ENCODE results near the gene USP7.
"Not testable (repeated sequence)": the region's sequence is repeated elsewhere in the genome, so short reads cannot be mapped to it uniquely, and the experiment has no call there.

Gene USP7

DNA sequence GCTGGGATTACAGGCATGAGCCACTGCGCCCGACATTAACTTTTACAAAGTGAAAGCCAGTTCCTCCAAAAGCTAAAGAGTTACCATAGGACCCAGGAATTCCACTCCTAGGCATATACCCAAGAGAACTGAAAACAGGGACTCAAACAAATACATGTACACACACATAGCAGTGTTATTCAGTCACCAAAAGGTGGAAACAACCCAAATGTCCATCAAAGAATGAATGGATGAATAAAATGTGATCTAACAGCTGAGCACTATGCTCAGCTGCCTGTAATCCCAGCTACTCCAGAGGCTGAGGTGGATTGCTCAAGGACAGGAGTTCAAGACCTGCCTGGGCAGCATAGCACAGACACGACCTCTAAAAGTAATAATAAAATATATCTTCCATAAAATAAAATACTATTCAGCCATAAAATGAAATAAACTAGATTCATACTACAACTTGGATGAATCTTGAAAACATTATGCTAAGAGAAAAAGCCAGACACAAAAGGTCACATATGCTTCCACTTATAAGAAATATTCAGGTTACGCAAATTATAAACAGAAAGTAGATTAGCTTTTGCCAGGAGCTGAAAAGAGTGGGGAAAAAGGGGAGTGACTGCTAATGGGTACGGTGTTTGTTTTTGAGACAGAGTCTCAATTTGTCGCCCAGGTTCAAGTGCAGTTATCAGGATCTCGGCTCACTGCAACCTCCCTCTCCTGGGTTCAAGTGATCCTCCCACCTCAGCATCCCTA, 9.3 kb upstream of the USP7 start:
- no peak for DNase-seq (ENCODE audit: low read depth in 1 of 2, low spot score in 1 of 2)

DNA sequence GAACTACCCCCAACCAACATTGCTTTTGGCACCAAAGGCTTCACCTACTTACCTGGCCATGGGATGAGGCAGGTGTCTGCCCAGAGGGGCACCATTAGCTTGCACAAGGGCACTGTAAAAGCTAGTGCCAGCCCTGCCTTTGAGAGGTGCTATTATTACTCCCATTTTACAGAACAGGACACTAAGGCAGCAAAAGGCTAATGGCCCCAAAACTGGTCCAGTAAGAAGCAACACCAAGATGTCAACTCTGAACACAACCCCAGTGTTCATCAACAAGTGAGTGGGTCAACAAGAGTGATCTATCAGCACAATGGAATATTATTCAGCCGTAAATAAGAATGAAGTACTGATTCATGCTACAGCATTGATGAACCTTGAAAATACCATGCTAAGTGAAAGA, 7.7 kb upstream of the USP7 start:
- DNase-seq (ENCODE audit: low read depth in 1 of 2, low spot score in 1 of 2): no peak

DNA sequence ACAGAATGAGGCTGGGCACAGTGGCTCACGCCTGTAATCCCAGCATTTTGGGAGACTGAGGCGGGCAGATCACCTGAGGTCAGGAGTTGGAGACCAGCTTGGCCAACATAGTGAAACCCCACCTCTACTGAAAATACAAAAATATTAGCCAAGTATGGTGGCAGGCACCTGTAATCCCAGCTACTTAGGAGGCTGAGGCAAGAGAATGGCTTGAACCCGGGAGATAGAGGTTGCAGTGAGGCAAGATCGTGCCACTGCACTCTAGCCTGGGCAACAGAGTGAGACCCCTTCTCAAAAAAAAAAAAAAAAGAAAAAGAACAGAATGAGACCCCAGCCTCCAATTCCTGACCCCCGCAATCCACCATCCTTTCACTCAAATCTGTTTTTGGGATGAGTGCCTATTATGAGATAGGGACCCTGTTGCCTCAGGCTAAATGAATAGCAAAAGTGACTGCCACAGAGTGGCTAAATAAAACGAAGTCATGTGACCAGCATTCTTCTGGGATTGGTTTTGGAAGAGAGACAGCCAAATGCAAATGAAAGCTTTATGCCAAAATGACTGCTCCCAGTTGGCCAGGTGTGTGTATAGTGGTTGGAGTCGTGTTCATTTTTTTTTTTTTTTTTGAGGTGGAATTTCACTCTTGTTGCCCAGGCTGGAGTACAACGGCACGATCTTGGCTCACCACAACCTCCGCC, 5.6 kb upstream of the USP7 start:
- not testable (repeated sequence) for DNase-seq (ENCODE audit: low read depth in 1 of 2, low spot score in 1 of 2)

DNA sequence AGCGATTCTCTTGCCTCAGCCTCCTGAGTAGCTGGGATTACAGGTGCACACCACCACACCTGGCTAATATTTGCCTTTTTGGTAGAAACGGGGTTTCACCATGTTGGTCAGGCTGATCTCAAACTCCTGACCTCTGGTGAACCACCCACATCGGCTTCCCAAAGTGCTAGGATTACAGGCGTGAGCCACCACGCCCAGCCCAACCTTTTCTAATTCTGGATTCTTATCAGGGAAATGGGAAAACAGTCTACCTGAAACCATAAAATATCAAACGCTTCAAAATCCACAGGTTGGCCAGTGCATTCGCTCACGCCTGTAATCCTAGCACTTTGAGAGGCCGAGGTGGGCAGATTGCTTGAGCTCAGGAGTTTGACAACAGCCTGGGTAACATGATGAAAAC, 4.3 kb upstream of the USP7 start:
- DNase-seq (ENCODE audit: low read depth in 1 of 2, low spot score in 1 of 2): not testable (repeated sequence)

DNA sequence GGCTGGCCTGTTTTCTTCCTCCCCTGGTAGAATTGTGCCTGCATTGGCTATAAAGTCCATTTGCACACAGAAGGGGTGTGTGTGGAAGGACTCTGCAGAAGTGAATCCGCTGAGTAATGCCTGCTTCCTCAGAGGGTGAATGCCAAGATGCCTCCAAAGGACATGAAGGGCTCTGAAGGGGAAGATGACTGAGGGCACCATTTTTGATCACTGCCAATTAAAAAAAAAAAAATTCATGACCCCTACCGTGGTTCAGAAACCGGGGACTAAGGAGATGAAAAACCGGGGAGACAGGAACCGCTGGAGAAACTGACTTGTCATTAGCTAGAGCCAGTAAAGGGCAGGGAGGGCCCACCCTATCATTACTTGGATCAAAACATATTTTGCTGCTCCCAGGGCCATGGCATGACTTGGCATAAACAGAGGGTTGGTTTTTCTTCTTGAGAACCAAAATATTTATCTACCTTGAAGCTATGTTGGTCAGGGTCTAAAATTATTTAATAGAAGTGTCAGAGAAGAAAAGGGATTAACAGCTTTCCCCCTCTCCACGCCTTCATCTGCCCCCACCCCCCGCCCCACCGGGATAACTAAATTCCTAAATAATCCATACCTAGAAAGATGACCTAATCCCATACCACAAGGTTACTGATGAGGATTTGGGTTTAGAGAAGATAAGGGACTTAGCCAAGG, 3.6 kb upstream of the USP7 start:
- DNase-seq (ENCODE audit: low read depth in 1 of 2, low spot score in 1 of 2): no peak

DNA sequence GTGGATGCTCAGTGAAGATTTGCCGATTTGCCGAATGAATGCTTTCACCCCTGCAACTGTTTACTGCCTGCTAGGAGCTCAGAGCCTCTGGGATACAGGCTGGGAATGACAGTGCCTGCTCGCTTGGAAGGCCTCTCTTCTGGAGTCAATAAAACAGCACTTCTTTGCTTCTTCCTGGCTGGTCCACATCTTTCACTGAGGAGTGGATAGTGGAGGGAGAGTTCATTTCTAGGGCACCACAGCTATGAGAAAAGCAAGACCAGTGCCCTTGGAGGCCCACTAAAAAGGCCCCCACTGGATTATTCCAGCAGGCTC, 3.1 kb upstream of the USP7 start:
- DNase-seq (ENCODE audit: low read depth in 1 of 2, low spot score in 1 of 2): no peak

DNA sequence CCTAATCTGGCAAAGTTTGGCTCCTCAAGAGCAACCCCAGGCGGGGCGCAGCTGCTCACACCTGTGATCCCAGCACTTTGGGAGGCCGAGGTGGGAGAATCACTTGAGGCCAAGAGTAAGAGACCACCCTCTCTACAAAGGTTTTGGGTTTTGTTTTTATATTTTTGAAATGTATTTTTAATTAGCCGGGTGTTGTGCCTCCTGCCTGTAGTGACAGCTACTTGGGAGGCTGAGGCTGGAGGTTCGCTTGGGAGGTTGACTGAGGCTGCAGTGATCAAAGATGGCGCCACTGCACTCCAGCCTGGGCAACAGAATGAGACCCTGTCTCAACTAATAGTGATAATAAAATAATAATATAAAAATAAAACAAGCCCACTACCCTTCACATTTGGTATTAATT, 756 bp upstream of the USP7 start:
- no peak for DNase-seq (ENCODE audit: low read depth in 1 of 2, low spot score in 1 of 2)

DNA sequence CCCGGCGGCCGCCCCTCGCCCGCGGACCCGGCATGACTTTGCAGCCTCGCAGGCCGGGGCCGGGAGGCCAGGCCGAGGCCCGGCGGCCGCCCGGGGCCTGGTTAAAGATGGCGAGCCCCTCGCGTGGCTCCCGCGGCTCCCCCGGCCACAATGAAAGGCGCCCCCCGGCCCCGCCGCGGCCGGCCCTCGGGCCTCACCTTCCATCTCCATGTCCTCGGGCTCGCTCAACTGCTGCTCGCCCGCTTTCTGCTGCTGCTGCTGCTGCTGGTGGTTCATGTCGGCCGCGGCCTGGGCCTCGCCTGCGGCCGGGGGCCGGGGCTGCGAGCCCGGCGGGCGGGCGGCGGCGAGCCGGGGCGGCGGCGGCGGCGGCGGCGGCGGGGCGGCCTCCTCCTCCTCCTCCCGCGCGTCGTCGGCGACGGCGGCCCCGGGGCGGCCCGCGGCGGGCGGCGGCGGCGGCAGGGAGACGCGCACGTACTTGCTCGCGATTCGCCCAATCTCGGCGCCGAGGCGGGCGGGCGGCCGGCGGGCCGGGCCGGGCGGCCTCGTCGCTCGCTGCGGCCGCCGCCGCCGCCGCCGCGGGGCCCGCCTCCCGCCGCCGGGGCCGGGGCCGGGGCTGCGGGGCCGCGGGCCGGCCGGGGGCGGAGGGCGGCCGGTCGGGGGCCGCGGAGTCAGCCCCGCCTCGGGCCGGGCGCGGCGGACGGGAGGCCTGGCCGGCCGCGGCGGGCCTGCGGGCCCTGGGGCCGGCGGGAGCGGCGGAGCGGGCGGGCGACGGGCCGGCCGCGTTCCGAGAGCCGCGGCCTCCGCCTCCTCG, 491 bp downstream of the USP7 start:
- DNase-seq (ENCODE audit: low read depth in 1 of 2, low spot score in 1 of 2): no peak

DNA sequence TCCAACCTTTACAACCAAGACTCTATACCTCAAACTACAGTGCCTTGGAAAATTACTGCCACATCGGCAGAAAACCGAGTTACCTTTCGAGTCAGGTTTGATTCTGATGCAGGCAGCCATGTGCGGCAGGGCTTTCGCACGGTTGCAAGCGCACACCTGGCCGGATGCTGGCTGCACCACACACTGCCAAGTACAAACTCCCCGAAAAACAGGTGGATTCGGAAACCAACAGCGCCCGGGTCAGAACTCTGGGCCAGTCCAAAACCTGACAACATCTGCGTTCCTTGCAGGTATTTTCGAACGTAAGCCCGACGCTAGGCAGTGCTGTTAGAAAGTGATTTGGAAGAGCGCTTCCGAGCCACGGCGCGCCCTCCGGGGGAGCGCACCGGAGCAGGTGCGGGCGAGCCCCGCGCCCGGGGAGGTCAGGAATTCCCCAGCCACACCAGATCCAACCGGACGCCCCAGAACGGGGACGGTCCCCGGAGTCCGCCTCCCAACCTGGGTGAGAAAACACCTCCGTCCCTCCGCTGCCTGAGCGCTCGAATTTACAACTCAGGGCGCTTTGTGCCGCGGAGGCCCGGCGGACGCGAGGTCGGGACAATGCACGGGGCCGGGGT, 1.2 kb downstream of the USP7 start:
- DNase-seq (ENCODE audit: low read depth in 1 of 2, low spot score in 1 of 2): peak in 1 of 2 donors; percentile 40

DNA sequence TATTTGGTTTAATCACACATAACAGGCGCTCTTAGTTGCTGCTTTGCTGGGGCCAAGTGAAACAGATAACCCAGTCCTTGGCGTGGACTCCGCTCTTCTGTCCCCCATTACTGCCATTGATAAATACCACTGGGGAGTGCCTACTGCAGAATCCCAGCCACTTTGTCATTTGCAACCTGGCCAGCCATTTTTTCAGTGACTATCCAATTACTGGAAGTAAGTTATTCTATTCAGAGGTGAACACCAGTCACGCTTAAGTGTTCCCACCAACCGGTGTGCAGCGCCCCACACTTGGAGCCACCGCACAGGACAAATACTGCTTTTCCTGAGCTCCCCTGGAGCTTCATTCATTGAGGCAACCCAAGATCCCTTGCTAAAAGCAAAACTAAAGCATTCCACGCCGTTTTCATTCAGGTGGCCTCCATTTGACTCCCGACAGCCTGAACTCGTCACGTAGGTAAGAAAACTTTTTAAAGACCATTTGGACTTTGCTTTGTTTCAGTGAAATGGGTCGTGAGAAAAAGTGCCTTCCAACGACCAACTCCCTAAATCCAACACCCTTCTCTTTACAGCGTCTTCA, 1.8 kb downstream of the USP7 start:
- DNase-seq (ENCODE audit: low read depth in 1 of 2, low spot score in 1 of 2): no peak

DNA sequence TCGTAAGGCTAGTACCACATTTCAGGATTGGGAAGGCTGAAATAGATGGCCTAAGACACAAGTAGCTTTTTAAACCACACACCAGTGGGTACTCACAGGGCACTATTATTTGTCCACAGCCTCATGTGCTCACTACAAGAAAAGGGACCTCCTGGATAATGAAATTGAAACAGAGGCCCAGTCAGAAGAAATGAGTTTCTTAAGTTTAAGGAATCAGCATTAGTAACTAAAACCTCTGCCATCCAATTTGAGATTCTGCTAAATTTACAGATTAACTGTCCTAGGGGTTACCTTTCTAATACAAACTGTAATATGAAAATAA, 3.0 kb downstream of the USP7 start:
- DNase-seq (ENCODE audit: low read depth in 1 of 2, low spot score in 1 of 2): no peak

DNA sequence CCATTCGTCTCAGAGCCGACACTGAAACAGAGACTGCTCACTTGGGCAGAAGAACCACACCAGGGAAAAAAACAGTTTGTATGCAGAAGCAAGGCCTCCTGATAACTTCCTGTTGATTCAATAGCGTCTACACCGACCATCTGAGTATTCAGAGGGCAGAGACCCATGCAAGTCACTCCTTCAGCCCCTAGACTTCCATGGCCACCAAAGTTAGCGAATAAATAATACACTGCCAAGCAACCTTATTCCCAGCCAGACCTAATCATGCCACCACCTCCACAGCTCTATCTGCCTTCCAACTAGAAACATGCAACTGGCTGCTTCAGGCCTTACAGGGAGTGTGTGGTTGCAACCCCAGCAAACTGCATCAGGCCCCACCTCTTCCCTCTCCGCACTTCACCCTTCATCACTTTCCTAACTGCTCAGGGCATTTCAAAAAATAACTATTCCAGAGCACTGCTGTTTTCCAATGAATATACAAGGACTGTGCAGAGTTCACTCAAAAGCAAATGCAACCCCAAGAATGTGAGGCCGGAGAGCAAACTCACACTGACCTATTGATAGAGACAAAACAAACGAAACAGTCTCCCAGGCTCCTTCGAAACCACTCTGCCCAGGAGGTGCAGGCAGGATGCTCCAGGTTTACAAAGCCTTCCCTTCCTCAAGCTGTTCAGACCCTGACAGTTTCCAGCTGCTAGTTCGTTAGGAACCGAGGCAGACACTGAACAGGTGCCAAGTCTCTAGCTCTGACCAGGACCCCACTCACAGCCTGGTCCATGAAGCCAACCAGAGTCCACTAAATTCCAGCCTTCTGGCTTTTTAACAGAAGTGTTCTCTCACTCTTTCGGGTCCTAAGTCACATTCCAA, 3.6 kb downstream of the USP7 start:
- no peak for DNase-seq (ENCODE audit: low read depth in 1 of 2, low spot score in 1 of 2)

DNA sequence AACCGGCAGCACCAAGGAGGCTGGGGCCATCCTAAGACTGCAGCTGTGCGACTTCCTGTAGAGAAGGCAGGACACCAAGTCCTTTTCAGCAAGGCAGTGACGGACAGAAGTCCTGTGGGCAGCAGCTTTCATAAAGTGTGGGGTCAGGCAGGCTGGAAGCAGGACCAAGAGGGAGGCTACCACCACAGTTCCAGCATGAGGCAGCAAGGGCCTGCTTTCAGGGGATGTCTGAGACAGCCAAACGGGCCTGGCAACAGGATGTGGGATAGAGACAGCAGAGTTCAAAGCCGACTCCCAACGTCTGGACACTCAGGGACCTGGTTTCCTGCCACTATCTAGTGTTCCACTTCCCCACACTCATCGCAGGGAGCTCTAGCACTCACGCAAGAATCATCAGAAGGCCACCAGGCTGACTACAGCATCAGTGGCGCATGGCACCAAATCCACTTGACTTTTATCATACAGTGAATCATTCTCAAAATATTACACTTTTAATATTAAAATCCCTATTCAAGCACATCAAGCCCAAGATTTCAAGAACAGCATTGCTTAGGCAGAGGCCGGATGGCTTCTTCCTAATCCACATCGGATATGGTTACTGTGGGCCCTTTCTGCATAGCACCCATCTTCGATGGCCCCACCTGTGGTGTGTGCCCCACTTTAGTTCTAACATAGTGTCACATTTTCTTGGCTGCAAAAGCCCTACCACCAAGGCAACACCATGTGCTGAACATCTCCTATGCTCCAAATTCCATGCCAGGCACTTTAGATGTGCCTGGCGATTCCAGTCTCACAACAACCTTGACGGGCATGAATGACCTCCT, 5.2 kb downstream of the USP7 start:
- no peak for DNase-seq (ENCODE audit: low read depth in 1 of 2, low spot score in 1 of 2)

DNA sequence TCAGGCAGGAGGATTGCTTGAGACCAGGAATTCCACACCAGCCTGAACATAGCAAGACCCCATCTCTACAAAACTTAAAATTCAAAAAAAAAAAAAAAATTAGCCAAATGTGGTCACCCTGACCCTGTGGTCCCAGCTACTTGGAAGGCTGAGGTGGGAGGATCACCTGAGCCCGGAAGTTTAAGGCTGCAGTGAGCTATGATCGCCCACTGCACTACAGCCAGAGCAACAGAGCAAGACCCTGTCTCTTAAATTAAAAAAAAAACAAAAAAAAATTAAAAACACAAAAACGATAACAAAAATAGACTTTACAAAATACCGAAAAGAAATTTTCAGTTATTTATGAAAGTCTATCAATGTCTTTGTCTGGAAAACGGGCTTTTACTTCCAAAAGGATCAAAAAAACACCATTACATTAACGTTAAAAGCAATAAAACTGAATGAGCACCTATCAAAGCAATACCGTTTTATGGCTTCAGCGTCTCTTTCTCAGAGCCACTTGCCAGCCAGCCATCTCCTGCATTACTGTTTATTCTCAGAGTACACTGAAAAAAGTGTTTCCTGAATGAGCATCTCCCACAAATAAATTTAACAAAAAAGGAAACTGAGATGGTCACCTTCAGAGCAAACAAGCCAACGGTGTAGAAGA, 6.1 kb downstream of the USP7 start:
- no peak for DNase-seq (ENCODE audit: low read depth in 1 of 2, low spot score in 1 of 2)

DNA sequence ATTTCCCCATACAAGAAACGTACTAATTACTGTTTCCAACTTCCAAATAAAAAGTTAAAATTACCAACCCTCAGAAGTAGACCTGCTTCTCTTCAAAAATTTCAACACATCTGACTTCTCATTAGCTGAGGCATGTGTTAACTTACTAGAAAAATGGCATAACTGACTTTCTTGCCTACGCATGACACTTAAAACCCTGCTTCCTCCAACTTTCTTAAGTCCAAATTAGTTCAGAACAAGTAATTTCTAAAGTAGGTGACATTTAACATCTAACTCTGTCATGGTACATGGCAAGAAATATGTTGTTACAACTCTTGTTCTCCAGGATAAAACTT, 6.7 kb downstream of the USP7 start:
- DNase-seq (ENCODE audit: low read depth in 1 of 2, low spot score in 1 of 2): no peak

DNA sequence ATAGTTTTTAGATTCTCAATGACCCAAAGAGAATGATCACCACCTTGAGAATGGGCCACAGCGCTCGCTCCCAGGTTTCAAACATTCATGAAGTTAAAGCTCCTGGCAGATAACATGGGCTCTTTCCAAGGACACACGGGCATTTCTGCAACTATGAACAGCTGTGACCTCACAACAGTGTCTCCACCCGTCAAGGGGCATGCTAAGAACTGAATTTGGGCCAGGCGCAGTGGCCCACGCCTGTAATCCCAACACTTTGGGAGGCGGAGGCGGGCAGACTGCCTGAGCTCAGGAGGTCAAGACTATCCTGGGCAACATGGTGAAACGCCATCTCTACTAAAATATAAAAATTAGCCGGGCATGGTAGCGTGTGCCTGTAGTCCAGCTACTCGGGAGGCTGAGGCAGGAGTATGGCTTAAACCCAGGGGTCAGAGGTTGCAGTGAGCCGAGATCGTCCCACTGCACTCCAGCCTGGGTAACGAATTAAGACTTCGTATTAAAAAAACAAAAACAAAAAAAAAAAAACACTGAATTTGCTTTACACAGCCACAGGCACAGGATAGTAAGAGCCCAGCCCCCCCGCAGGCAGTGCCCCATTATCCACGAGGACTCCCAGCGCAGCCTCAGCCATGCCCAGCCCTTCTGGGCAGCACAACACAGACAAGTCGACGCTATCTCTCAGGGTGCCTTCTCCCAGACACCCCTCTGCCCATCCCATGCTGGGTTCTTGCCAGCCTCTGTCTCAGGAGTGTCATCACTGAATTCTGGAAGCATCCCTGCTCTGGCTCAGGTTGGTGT, 7.2 kb downstream of the USP7 start:
- DNase-seq (ENCODE audit: low read depth in 1 of 2, low spot score in 1 of 2): no peak

DNA sequence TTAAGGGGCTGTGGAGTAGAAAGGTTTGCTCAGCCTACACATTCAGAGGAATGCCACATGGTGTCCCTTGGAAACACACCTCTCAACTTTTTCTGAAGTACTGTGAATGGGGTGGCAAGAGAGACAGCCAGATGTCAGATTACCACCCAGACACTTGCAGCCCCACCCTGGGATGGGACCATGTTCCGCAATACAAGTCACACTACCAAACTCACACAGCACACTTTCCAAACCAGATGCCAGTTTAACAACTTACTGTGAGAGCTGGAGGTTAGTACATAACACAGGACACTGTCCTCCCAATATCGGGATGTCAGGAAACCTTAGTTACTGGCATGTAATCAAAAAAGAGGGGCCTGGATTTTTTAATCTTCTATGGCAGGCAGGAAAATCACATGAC, 7.9 kb downstream of the USP7 start:
- no peak for DNase-seq (ENCODE audit: low read depth in 1 of 2, low spot score in 1 of 2)

DNA sequence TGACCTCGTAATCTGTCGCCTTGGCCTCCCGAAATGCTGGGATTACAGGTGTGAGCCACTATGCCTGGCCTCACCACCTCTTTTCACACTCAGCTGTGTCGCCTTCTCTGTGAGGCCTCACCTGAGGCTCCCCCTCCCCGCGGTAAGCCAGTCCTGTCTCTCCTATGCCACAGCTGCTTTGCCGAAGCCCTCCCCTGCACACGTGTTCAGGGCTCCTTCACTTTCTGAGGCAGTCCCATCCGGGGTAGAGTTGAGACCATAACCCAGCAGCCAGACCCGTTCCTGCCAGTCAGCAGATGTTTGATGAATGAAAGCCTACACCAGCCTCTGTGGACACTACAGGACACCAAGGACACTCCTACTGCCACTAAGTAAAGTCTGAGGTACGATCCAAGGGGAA, 10.6 kb downstream of the USP7 start:
- no peak for DNase-seq (ENCODE audit: low read depth in 1 of 2, low spot score in 1 of 2)

Data from stimulated activated CD4-positive, alpha-beta T cell treated with anti-CD3 and anti-CD28 coated beads, Interleukin-15, amount 100 ng/mL, for 1 hour (primary cell).